ENCODE results near the gene CLDN17.
A peak's percentile ranks its signal among the peaks of the same experiment; 100 is the strongest.

Gene CLDN17, protein sequence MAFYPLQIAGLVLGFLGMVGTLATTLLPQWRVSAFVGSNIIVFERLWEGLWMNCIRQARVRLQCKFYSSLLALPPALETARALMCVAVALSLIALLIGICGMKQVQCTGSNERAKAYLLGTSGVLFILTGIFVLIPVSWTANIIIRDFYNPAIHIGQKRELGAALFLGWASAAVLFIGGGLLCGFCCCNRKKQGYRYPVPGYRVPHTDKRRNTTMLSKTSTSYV

DNA sequence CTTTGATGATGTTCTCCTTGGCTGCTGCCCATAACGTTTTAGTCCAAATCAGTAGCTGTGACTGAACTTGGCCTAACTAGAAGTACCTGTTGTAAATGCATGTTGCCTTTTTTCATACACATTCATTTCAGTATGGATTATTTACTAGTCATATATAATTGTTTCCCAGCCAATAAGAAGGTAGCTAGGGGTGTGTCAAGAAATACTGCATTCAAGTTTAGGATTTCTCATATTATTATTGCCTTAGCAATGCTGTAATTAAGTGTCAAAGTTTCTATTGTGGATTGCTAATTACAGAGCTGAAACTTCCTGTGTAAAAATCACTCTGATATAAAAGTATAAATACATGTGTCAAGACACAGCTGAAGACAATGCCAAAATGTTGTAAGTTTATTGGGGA is at the start of gene CLDN17:
TSS of gene CLDN17 (minus strand) at position 101 of the 400 bp plus-strand sequence. CDS start 188 bp downstream, outside the sequence.
- no peak for DNase-seq (ENCODE audit: low spot score)

DNA sequence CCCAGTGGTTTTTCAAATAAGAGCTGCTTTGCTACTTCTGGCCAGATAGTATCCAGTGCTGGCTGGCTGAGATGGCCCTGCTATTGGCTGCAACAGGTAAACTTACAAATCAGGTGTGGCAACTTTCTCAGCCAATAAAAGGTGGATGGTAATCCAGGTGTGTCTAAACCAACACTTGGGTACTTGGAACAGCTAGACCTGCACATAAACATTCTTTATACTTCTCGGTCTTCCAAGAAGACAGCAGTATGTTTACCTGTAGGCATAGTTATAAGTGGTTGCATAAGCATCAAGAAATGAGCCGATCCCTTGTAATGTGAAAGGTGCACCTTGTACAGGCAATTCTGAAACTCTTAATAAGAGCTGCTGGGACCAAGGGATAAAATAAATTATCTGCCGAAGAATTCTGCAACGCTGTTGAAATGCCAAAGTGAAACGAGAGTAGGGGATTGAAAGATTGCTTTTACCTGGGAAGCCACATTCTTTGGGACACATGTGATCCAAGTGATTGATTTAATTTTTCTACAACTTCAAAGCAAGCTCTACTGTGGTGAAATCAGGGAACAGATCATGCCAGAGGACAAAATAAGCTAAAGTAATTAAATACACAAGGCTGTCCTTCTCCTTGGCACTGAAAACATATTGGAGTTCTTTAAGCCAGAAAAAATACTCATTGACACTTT is 49.6 kb upstream of the CLDN17 start, which contains the start of gene CLDN8:
TSS of gene CLDN8 (minus strand) at position 57 of the 683 bp plus-strand sequence. CDS start 172 bp downstream, outside the sequence.
- no peak for DNase-seq (ENCODE audit: low spot score)

DNA sequence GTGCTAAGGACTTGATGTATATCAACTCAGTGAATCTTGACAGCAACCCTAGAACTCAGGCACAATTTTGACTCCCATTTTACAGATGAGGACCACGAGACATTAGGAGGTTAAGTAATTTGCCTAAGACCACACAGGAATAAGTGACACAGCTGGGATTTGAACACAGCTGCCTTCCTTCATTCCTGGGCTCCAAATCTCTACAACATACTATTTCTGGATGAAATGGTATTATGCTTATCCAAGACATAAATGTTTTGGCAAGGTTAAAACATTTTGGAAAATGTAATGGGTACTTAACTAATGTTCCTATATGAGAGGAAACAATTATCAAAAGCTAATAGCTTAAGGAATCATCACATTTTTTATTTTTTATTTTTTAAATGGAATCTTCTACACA is 44.5 kb upstream of the CLDN17 start:
- DNase-seq (ENCODE audit: low spot score): no peak

DNA sequence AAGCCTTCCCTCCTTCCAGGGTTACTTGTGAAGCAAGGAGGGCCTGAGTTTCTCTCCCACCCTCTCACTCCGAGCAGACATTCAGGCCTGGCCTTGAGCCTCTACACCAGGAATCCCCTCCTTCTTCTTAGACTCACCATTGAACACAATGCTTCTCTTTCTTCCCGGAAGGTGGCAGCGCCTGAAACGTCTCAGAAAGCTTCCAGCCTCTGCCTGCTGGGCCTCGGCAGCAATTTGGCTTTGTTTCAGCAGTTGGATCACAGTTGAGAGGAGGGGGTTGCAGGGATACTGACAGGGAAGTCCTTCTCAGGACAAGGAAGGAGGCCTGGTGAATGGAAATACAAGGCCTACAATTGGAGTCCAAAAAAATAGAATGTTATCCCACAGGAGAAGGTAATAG is 43.0 kb upstream of the CLDN17 start:
- no peak for DNase-seq (ENCODE audit: low spot score)

DNA sequence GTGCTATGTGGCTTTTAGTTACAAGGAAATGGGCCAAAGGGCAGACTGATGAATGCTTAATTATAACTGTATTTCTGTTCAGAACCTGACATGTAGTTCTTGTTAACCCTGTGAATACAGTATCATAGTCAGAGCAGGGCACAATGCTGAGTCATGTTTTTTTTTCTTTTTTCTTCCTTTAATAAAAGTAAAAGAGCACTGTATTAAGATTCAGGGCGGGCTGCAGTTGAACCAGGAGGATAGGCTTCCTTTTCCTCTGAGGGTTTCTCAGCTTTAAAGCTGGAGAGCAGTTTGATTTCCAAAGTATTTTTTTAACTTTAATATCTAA is 40.6 kb upstream of the CLDN17 start:
- no peak for DNase-seq (ENCODE audit: low spot score)

DNA sequence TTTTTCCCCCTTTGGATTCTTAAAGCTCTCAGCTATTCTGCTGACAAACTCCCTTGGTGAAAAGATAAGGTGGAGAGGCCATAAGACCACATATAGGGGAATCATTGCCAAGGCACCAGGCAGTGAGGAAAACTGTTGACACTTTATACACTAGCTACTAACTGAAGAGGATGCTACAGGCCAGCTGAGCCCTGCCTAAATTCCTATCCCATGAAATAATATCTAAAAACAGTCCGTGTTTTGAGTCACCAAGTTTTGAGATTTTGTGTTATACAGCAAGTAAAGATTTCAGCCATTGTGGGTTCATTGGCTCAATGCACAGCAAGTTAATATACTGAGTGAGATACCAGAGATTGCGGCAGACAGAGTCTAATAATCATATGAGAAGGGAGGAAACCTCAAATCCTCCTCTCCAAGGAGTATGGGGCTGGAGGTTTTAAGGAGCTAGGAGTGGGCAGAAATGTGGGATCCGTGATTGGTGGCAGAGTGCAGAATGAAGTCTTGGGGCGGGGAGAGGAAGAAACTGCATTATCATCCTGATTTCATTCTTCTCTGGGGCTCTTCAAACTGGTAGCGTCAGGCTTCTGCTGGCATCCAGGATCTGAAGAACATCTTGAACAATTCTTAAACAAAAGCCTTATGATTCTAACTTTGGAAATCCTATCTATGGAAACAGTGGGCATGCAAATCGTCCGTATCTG is 40.1 kb upstream of the CLDN17 start:
- no peak for DNase-seq (ENCODE audit: low spot score)

DNA sequence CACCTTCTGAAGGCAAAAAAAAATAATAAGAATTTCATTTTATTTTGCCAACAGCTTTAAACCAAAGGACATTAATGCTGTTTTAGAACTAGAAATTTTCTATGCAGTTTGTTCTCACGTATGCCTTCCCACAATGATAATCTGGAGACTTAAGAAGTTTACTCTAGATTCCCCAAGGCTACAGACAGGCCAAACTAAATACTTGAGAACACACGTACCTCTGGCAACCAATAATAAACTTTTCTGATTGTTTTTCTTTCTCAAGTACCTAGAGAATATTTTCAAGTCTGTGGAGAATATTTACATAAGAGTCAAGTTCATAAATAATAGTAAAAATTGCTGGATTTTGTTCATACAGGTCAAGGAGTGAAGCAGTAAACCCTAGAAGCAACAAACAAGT is 33.4 kb upstream of the CLDN17 start:
- DNase-seq (ENCODE audit: low spot score): no peak

DNA sequence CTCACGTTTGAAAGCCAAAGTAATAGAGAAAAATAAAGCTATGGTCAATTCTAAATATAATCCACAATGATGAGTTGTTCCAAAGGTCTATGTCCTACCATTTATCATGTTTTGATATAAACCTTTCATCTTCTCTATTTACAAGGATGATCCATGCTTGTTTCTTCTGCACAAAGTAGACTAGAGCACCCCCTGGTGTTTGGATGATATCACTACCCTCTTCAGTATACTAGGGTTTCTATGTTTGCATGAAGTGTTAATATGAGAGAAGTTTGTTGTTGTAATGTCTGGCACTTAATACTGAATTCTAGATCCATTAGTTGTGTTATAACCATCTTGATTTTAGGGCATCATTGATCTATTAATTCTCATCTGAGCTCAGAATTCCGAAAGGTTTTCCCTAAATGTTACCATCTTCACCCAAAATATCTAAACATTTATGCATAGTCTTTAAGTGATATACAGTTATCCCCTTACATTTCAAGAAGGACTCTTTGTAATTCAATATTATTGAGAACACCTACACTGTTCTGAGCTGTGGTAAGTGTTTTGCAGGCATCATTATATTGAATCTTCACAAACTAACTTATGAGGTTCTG is 28.2 kb upstream of the CLDN17 start:
- DNase-seq (ENCODE audit: low spot score): peak; percentile 2

DNA sequence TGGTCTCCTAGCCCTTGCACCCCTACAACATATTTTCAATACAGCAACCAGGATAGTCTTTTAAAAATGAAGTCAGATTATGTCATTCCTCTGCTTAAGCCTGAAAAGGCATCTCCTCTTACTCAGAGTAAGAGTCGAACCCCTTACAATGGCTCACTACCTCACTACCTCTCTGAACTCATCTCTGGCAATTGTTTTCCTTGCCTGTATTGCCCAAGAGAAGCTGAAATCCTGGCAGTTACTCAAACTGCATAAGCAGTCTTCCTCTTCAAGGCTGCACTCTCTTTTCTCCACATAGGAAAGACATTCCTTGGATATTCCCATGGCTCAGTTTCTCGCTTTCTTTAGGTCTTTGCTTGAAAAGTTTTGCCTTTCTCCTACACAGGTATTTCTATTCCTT is 26.6 kb upstream of the CLDN17 start:
- no peak for DNase-seq (ENCODE audit: low spot score)

DNA sequence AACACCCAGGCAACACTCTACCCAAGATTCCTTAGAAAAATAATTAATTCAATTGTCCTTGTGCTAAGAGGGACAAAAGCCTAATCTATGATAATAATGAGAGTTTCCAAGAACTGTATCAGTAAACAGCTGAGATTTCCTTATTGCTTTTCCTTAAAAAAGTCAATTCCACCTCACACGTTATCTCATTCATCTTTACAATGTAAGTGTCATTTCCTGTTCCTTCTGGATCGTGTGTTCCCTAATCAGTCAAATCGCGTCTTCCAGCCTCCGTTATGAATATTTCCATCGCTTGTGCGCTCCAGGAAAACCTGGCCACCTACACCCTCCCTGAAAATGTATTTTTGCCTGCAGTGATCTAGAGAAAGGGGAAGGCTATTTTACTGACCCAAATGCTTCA is 23.9 kb upstream of the CLDN17 start:
- DNase-seq (ENCODE audit: low spot score): no peak

DNA sequence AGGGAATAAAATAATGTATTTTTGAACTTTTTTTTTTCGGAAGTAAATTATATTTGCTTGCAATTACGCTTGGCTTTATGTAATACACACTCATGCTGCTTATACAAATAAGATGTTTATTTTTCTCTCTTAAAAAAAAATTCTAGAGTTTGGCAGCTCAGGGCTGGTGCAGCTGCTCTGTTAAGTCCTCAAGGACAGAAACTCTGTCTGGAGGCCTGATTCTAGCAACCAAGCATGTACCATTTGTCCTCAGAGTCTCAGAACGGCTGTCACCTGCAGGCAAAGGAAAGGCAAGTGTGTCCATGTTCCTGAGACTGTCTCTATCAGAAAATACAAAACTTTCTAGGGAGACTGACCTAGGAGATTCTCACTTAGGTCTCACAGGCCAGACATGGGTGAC is 23.2 kb upstream of the CLDN17 start:
- DNase-seq (ENCODE audit: low spot score): no peak

DNA sequence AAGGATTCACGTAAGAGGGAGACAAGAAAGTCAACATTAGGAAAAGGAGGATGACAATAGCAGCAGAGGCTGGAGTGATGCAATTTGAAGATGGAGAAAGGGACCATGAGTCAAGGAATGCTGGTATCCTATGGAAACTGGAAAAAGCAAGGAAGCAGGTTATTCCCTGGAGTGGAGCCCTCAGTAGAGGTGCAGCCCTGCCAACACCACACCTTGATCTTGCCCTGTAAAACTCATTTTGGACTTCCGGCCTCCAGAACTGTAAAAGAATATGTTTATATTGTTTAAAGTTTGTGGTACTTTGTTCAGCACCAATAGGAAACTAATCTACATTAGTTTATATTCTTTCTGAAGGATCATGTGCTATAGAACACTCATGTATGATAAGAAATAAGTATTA is 19.6 kb upstream of the CLDN17 start:
- no peak for DNase-seq (ENCODE audit: low spot score)

DNA sequence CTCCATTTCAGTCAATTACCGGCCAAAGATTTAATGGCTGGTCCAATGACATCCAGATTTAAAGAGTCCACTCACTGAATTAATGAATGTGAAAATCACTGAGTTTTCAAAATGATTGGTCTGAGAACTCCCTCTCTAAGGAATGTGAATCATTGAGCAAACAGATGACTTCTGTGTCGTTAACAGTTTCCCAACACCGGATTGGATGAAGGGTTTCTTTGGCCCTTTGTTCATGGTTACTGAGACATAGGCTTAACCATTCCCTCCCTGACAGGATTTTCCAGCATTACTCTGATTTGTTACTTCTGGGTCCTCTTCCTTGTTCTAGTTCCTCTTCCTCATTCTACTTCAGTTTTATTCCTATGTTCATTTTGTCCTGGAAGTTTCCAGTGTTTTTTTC is 1.5 kb upstream of the CLDN17 start:
- DNase-seq (ENCODE audit: low spot score): no peak

DNA sequence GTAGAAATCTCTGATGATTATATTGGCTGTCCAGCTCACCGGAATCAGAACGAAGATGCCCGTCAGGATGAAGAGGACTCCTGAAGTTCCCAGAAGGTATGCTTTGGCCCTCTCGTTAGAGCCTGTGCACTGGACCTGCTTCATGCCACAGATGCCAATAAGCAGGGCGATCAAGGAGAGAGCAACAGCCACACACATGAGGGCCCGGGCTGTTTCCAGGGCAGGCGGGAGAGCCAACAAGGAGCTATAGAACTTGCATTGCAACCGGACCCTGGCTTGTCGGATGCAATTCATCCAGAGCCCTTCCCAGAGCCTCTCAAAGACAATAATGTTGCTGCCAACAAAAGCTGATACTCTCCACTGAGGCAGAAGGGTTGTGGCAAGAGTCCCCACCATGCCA is 434 bp downstream of the CLDN17 start:
- no peak for DNase-seq (ENCODE audit: low spot score)

DNA sequence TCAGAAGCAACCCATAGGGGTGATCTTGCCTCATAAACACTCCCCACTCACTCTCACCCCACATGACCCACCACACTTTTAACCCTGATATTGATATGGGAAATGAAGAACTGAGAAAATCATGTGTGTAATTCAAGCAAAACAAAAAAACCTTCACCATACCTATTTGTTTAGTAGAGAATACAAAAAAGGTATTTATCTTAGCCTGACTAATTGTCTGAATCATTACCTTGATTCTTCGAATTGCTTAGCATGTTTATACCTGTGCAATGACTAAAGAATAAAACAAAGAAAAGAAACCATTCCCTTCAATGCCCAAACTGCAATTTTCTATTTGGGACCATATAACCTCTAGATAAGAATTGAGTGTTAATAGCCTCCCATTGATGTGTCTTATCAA is 1.8 kb downstream of the CLDN17 start:
- no peak for DNase-seq (ENCODE audit: low spot score)

DNA sequence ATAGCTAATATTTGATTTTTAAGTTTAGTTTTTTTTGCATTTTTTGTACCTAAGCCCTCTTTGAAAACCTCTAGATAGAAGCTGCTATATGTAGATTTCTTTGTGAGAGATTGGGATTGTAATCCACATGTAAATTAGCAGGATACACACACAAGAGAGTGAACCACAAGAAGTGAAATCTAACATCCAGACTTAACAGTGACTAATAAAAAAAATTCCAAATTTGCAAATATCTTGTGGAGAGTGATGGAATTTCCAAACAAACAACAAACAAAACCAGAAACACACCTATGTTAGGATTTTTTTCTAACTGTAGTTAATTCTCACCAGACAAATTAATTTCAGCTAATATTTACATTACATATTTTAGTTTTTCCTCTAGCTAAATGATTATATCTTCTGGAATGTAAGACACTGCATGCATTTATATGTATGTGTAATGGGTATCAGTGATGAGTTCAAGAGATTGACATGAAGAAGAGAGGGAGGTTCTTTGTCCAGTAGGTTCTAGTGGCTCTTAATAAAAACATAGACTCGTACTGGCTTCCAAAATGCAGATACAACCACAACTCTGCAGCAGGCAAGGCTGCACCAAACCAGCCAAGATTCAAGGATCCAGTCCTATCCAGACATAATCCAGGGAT is 12.8 kb downstream of the CLDN17 start:
- no peak for DNase-seq (ENCODE audit: low spot score)

DNA sequence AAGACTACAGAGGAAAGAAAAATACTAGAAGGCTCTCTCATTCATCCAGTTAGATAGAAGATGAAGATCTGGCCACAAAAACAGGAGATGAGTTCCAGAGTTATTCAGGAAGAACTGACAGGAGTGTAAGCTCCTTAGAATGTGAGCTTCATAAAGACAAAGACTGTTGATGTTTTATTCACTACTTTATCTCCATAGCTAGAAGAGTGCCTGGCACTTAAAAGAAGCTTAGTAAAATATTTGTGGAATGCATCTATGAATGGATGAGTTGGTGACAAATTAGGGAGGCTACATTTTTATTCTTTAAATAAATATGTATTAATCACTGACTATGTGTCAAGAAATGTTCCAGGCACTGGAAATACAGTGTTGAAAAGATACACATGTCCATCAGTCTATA is 13.8 kb downstream of the CLDN17 start:
- DNase-seq (ENCODE audit: low spot score): no peak

DNA sequence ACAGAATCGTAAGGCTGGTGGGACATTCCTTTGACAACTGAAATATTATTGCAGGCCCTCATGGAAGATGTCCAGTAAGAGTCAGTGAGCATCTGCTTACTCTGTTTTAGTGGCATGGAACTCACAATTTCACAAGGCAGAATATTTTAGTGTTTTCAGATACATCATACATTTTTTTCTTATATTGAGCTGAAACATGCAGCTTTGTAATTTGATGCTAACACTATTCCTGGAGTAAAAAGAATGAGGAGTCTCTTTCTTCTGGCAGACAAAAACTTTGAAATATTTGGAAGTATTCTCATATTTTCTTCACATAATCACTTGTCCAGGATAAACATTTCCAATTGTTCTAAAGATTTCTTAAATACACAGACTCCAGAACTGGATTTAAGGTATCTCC is 17.7 kb downstream of the CLDN17 start:
- DNase-seq (ENCODE audit: low spot score): no peak

DNA sequence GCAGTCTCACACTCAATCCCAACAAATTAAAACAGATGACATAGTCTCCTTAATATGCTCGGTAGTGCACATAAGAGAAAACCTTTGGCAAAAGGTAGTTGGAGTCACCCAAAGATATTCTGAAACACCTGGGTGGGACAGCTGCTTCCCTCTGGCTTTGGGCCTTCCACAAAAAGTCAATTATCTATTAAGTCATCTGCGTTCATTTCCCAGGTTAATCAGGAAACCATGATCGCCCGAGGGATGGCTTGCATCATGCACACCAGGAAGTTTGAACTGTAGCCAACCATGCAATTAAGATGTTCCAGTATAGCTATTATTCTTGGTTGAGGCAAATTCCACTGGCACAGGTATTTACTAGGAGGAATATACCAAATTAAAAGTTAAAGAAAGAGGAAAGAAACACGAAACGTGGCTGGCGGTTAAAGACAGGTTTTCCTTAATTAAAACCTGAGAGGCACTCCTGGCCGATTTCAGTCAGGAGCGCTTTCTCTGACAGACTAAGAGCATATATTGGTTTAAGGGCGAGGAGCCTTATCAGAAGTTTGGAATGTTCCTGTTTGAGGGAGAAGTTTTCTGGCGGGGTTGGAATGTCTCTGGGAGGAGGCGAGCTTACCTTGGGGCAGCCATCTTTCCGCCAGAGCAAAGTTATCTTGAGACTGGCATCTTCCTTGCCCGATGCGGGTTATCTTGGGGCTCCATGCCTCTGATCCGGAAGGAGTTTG is 19.9 kb downstream of the CLDN17 start:
- DNase-seq (ENCODE audit: low spot score): no peak

DNA sequence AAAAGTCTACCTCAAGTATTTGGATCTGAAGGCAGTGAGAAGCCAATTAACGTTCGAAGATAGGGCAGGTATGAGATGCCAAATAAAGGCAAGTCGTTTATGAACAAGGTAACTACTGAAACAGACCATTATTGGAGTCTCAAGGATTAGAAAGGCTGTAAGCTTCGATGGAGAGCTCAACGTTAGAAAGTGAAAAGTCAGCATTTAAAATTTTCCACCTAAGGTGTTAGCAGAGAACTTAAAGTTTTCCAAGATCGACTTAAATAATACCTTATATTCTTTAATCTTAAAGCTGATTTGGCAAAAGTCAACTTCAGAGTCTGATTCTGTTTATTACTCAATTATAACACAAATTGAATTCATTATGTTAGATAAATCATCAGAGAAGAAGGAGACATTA is 28.1 kb downstream of the CLDN17 start:
- DNase-seq (ENCODE audit: low spot score): no peak

DNA sequence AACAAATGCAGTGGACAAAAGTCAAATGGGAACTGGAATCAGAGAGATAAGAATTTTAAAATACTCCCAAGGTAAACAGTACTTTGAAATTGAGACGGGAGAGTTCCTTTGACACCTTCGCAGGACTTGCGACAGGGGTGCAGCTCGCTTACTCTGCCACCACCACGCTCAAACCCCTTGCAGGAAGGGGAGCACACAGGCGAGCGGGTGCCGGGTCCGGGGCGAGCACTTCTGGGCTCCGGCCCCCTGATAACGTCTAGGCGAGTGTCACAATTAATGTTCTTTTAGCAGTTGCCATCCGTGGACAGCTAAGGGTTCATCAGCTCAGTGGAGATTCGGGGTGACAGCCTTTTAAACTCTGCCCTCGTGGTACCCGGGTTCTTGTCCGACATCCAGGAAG is 37.4 kb downstream of the CLDN17 start:
- no peak for DNase-seq (ENCODE audit: low spot score)

DNA sequence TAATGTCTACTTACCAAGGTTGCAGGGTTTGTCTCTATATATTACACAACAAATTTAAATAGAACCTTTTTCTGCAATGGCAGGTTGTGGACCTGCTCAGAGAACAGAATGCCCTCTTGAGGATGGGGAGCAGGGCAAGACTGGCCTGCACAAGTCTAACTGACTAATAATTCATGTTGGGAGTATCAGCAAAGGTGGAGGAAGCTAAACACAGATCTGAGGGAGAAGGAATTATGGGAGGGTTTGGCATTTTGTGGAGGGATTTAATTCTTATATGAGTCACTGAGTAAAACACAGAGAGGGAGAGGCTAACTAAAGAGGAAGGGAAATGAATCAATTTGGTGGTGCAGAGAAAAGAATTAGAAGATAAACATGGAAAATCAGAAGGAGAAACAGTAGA is 40.0 kb downstream of the CLDN17 start:
- DNase-seq (ENCODE audit: low spot score): no peak
